Measurements from ENCODE around the gene SENP6.
"Not testable (repeated sequence)": the region's sequence is repeated elsewhere in the genome, so short reads cannot be mapped to it uniquely, and the experiment has no call there.

- not testable (repeated sequence) for TF ChIP-seq POLR2A, POLR2AphosphoS5, TAF1, SPI1 (IDR thresholded peaks at IDR 0.05; ENCODE audit: low read depth, low read length)
Measured at GRCh38 chr6:75708334-75708733, 106.7 kb downstream of the SENP6 start.

Data from GM12891 (cell line).